H1 (cell line): ENCODE data around the gene DIP2C. TPM values are rescaled to one million over a fixed set of nuclear protein-coding genes. Genes with fewer than 3 reads are reported as not detected.

ENCODE experiments used
- BRCA1 ChIP-seq: IDR thresholded peaks from 2 replicates; pipeline ENCODE4 v1.6.1; 2012; ENCODE audit warnings: low read depth, low read length, improper control_type of control experiment
- CBX5 ChIP-seq: fragments of 300-800, 300-1000 bp; sonication (generic); IDR thresholded peaks from 2 replicates; pipeline ENCODE4 v1.7.1; 2016; ENCODE audit warnings: antibody characterized with exemption, low read length, low read depth
- CHD1 ChIP-seq: IDR thresholded peaks from 2 replicates; pipeline ENCODE4 v1.6.1; 2012; ENCODE audit warnings: low read depth, low read length, improper control_type of control experiment
- E2F6 ChIP-seq: IDR thresholded peaks from 2 replicates; pipeline ENCODE4 v1.6.1; 2012; ENCODE audit warnings: inconsistent platforms
- KDM1A ChIP-seq: fragments of 200-600, 300-600 bp; sonication (generic); IDR thresholded peaks from 2 replicates; pipeline ENCODE4 v1.7.1; 2016; ENCODE audit warnings: mild to moderate bottlenecking, low read length, borderline replicate concordance
- KDM4A ChIP-seq: IDR thresholded peaks from one replicate; pipeline ENCODE4 v1.7.1; 2012; ENCODE audit warnings: low read depth, mild to moderate bottlenecking, moderate library complexity, low read length, inconsistent platforms; ENCODE audit not compliant: severe bottlenecking
- MAFK ChIP-seq: IDR thresholded peaks from 2 replicates; pipeline ENCODE4 v1.6.1; 2012; ENCODE audit warnings: low read depth, mild to moderate bottlenecking, improper control_type of control experiment, low read length
- NRF1 ChIP-seq: IDR thresholded peaks from 2 replicates; pipeline ENCODE4 v1.6.1; 2011; ENCODE audit warnings: mild to moderate bottlenecking, low read depth, low read length, improper control_type of control experiment
- POLR2A ChIP-seq, 2 experiments: IDR thresholded peaks; 1 replicate in 1 of 2; 2 replicates in 1 of 2; pipeline ENCODE4 v1.6.1; 2011; ENCODE audit warnings: low read depth in 2 of 2, low read length in 2 of 2, mild to moderate bottlenecking in 2 of 2; ENCODE audit errors: control extremely low read depth in 1 of 2
- POLR2AphosphoS5 ChIP-seq: IDR thresholded peaks from 2 replicates; pipeline ENCODE4 v1.6.1; 2011; ENCODE audit warnings: low read depth, low read length
- RFX5 ChIP-seq: IDR thresholded peaks from 2 replicates; pipeline ENCODE4 v1.6.1; 2011; ENCODE audit warnings: low read depth, low read length, improper control_type of control experiment, borderline replicate concordance
- SIN3A ChIP-seq, 2 experiments: IDR thresholded peaks in 1 of 2; conservative IDR thresholded peaks in 1 of 2; 2 replicates each; pipeline ENCODE4 v1.6.1; 2011 to 2012; ENCODE audit warnings: low read length in 2 of 2, improper control_type of control experiment in 1 of 2, low read depth in 1 of 2, mild to moderate bottlenecking in 1 of 2
- SRF ChIP-seq: IDR thresholded peaks from 2 replicates; pipeline ENCODE4 v1.6.1; 2011; ENCODE audit warnings: mild to moderate bottlenecking, low read depth, low read length, moderate library complexity
- TAF1 ChIP-seq: IDR thresholded peaks from 2 replicates; pipeline ENCODE4 v1.6.1; 2011; ENCODE audit warnings: mild to moderate bottlenecking, low read depth, low read length
- TAF7 ChIP-seq: optimal IDR thresholded peaks from 2 replicates; pipeline ENCODE3; 2011; ENCODE audit warnings: low read depth, mild to moderate bottlenecking, inconsistent platforms, low read length, moderate library complexity, borderline replicate concordance
- TBP ChIP-seq: IDR thresholded peaks from 2 replicates; pipeline ENCODE4 v1.6.1; 2011; ENCODE audit warnings: low read depth, low read length, improper control_type of control experiment
- TEAD4 ChIP-seq: IDR thresholded peaks from 2 replicates; pipeline ENCODE4 v1.6.1; 2012; ENCODE audit warnings: low read depth, low read length, inconsistent platforms, mixed read lengths
- ZNF274 ChIP-seq: IDR thresholded peaks from 2 replicates; pipeline ENCODE4 v1.7.0; 2012; ENCODE audit warnings: low read length, borderline replicate concordance; ENCODE audit errors: extremely low read depth
- polyA plus RNA-seq, 7 experiments: library from polyadenylated mRNA; depleted of rRNA in 3 of 7; stranded (reverse) in 5 of 7; unstranded in 2 of 7; fragments of >200 nt in 5 of 7; fragments of 200-250 nt in 2 of 7; gene quantifications; 1 replicate in 5 of 7; 2 replicates in 1 of 7; 4 replicates in 1 of 7; pipeline versions ENCODE4 v1.2.1 to v1.2.3, GENCODE V29; 2011 to 2013; ENCODE audit warnings: missing spikeins in 2 of 7, mixed read lengths in 2 of 7
- total RNA-seq: library from RNA; stranded (reverse); fragmentation: NEBNext Ultra II Directional; extraction: Animal tissue kit (Norgen Biotek cat#: 25700); gene quantifications from 2 replicates; pipeline ENCODE4 v1.2.1, GENCODE V29; 2021
- TF ChIP-seq, protein P1 (sequence below), 3 experiments: IDR thresholded peaks; 1 replicate in 2 of 3; 2 replicates in 1 of 3; pipeline versions ENCODE4 v1.5.1 to v1.6.1; 2011; ENCODE audit warnings: low read length in 3 of 3, mild to moderate bottlenecking in 3 of 3, inconsistent platforms in 2 of 3, low read depth in 1 of 3, moderate library complexity in 1 of 3; ENCODE audit not compliant: insufficient read depth in 1 of 3; ENCODE audit errors: control extremely low read depth in 1 of 3

DIP2C gene
- total and polyA plus RNA-seq, 2 of the 8 experiments (the other 6 are each of a cell fraction or from before 2014, with no cell fraction given), result 3.8 to 9.3 TPM

DNA sequence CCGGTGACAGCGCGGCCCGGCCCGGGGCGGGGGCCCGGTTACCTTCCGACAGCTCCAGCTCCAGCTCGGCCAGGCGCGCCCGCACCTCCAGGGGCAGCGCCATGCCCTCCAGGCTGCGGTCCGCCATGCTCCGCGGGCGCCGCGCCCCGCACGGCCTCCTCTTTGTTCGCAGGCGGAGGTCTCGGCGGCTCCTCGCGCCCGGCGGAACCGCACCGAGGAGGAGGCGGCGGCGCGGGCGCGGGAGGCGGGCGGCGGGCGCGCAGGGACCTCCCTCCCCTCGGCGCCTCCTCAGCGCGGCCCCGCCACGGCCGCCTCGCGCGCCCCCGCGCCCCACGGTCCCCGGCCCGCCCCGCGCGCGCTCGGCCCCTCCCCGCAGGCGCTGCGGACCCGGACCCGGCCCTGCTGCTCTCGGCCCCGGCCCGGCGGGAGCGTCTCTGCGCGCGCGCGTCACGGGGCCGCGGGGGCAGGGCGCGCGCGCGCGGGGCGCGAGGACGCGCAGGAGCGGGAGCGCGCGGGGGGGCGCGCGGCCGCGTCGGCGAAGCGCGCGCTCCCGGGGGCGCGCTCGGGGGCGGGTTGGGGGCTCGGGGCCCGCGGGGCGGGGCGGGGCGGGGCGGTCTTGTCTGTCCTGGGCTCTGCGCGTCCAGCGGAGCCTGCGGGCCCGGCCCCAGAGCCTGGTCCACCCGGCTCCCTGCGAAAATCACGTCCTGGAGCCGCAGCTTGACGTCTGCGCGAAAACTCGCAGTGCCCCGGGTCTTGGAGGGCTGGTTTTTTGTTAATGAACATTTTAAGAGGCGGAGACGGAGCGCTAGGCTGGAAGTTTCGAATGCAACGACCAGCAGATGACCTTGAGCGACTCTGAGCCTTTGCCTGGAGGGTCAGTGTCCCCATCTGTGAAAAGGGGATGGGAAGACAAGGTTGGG is at the start of gene DIP2C (continued):
- TF ChIP-seq POLR2A (IDR thresholded peaks at IDR 0.05; ENCODE audit: control extremely low read depth in 1 of 2, low read depth in 2 of 2, low read length in 2 of 2) (peak in 1 of 2 experiments; percentile 70; a peak in 1 of 3 replicates), TAF1 (peak; percentile 44; the same call in 1 of the 2 replicates), SRF (no peak), KDM4A (no peak), NRF1 (no peak), MAFK (no peak), TEAD4 (no peak), TAF7 (peak; percentile 20), RFX5 (no peak), TBP (no peak), KDM1A (no peak), CHD1 (no peak), E2F6 (no peak), SIN3A (conservative IDR thresholded peaks at IDR 0.05 in 1 of 2, IDR thresholded peaks at IDR 0.05 in 1 of 2; ENCODE audit: low read depth in 1 of 2, low read length in 2 of 2) (no peak), BRCA1 (no peak), POLR2AphosphoS5 (peak; percentile 68; the same call in 1 of the 2 replicates), CBX5 (no peak), ZNF274 (no peak)
- TF ChIP-seq, protein P1, sequence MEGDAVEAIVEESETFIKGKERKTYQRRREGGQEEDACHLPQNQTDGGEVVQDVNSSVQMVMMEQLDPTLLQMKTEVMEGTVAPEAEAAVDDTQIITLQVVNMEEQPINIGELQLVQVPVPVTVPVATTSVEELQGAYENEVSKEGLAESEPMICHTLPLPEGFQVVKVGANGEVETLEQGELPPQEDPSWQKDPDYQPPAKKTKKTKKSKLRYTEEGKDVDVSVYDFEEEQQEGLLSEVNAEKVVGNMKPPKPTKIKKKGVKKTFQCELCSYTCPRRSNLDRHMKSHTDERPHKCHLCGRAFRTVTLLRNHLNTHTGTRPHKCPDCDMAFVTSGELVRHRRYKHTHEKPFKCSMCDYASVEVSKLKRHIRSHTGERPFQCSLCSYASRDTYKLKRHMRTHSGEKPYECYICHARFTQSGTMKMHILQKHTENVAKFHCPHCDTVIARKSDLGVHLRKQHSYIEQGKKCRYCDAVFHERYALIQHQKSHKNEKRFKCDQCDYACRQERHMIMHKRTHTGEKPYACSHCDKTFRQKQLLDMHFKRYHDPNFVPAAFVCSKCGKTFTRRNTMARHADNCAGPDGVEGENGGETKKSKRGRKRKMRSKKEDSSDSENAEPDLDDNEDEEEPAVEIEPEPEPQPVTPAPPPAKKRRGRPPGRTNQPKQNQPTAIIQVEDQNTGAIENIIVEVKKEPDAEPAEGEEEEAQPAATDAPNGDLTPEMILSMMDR (IDR thresholded peaks at IDR 0.05; ENCODE audit: control extremely low read depth in 1 of 3, insufficient read depth in 1 of 3, low read depth in 1 of 3, low read length in 3 of 3), result no peak
